Ectodermal cell (in vitro differentiated cells): ENCODE measurements around the gene SENP1.
"Not testable (repeated sequence)": the region's sequence is repeated elsewhere in the genome, so short reads cannot be mapped to it uniquely, and the experiment has no call there.

Source experiments
- H3K27ac ChIP-seq: 2 replicates; pipeline ENCODE4 v1.7.0; 2013; ENCODE audit warnings: mild to moderate bottlenecking, low read depth, low read length; ENCODE audit not compliant: insufficient read depth, poor library complexity, severe bottlenecking
- H3K27me3 ChIP-seq: 2 replicates; pipeline ENCODE4 v1.7.0; 2013; ENCODE audit warnings: mild to moderate bottlenecking, low read length; ENCODE audit not compliant: insufficient read depth, control insufficient read depth, poor library complexity, severe bottlenecking
- H3K36me3 ChIP-seq: one replicate; pipeline ENCODE4 v1.7.0; 2013; ENCODE audit warnings: low read length; ENCODE audit not compliant: control insufficient read depth, insufficient read depth
- H3K4me1 ChIP-seq: one replicate; pipeline ENCODE4 v1.7.0; 2013; ENCODE audit warnings: low read length; ENCODE audit not compliant: control insufficient read depth, insufficient read depth
- H3K4me3 ChIP-seq: 2 replicates; pipeline ENCODE4 v1.7.0; 2013; ENCODE audit warnings: low read depth, low read length, control low read depth; ENCODE audit not compliant: insufficient read depth
- H3K9me3 ChIP-seq: 2 replicates; pipeline ENCODE4 v1.7.0; 2013; ENCODE audit warnings: mild to moderate bottlenecking, low read length, moderate library complexity; ENCODE audit not compliant: control insufficient read depth
- WGBS, 2 experiments: methylation state at CpG; one replicate each; pipeline ENCODE4 v1.1.7; 2013; ENCODE audit warnings: missing lambda C conversion rate in 2 of 2; 5-methylcytosine and 5-hydroxymethylcytosine counted together

SENP1 gene

GRCh38 chr12:48128800-48129199 is 22.9 kb upstream of the SENP1 start:
- peaks cover 68% of the 10 kb centered on the region for H3K36me3 ChIP-seq
- no peak overlapping the region for H3K4me3 ChIP-seq
- H3K27me3 ChIP-seq, result no peaks in the 10 kb centered on the region
- no peak overlapping the region for H3K27ac ChIP-seq
- no peaks in the 10 kb centered on the region for H3K9me3 ChIP-seq
- H3K4me1 ChIP-seq, result no peaks in the 10 kb centered on the region
- 96 to 100% methylated on average over 1 of the region's 1 CpG for WGBS, 2 experiments

- WGBS, 2 experiments, result 94% methylated on average over 2 of the region's 2 CpGs
- Histone ChIP-seq H3K27me3 (no peaks in the 10 kb centered on the region), H3K4me1 (peaks cover 1% of the 10 kb centered on the region), H3K27ac (no peak overlapping the region), H3K9me3 (no peaks in the 10 kb centered on the region), H3K36me3 (peaks cover 61% of the 10 kb centered on the region), H3K4me3 (no peak overlapping the region)
Measured at GRCh38 chr12:48126953-48127630, 21.2 kb upstream of the SENP1 start.

DNA sequence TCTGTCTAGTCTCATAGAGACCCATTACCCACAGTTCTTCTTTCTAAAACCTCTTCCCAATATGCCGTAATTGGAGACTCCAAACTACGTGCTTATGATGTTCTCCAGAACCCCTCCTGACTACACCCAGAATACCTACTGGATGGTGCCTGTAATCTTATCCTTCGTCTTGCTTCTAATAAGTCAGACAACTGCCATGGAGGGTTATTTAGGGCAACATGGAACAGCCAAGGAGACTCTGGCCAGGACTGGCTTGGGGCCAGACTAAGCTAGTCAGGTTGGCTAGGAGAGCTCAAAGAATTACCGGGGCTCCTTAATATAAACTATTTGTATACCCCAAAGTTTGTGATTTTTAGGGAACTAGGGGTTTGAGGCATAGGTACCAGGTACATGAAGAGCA is 20.1 kb upstream of the SENP1 start:
- WGBS, 2 experiments, result 95 to 98% methylated on average over 4 of the region's 4 CpGs
- no peak overlapping the region for H3K4me3 ChIP-seq
- H3K36me3 ChIP-seq, result peaks cover 50% of the 10 kb centered on the region
- H3K27me3 ChIP-seq, result no peaks in the 10 kb centered on the region
- peaks cover 8% of the 10 kb centered on the region for H3K4me1 ChIP-seq
- H3K27ac ChIP-seq, result no peak overlapping the region
- H3K9me3 ChIP-seq, result no peaks in the 10 kb centered on the region

DNA sequence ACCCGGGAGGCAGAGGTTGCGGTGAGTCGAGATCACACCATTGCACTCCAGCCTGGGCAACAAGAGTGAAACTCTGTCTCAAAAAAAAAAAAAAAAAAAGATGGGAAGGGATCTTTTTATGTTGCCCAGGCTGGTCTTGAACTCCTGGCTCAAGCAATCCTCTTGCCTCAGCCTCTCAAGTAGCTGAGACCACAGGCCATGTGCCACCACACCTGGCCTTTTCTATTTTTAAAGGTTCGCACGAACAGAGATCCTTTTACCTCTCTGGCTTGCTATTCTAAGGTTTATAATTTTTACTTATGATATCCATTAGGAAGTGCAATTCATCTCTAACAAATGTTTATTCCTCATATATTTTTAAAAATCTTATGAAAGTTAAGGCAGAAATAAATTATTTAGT is 19.7 kb upstream of the SENP1 start:
- not testable (repeated sequence) for H3K27ac ChIP-seq, H3K4me3 ChIP-seq, H3K4me1 ChIP-seq, H3K27me3 ChIP-seq, H3K9me3 ChIP-seq
- peaks cover 46% of the 10 kb centered on the region for H3K36me3 ChIP-seq
- WGBS, 2 experiments, result 92 to 93% methylated on average over 3 to 4 of the region's 5 CpGs

DNA sequence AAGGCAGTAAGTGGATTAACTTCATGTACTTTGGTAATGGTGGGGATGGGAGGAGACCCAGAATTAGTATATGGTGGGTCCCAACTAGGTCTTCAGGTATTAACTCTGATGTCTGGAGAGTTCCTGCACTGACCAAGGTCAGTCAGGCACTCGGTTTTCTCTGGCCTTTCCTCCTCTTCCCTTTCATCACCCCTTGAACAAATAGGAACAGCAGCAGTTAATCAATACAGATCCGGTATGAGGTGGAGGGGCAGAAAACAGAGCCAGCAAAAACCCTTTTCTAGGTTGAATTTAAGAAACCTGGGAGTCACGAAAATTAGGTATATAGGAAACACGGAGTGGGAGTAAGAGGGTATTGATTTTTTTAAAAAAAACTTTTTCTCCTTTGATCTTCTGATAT is 17.3 kb upstream of the SENP1 start:
- Histone ChIP-seq H3K27ac (no peak overlapping the region), H3K9me3 (no peaks in the 10 kb centered on the region), H3K4me1 (peaks cover 16% of the 10 kb centered on the region), H3K36me3 (peaks cover 29% of the 10 kb centered on the region), H3K4me3 (no peak overlapping the region), H3K27me3 (no peaks in the 10 kb centered on the region)
- WGBS, 2 experiments, result 91 to 93% methylated on average over 4 of the region's 4 CpGs

DNA sequence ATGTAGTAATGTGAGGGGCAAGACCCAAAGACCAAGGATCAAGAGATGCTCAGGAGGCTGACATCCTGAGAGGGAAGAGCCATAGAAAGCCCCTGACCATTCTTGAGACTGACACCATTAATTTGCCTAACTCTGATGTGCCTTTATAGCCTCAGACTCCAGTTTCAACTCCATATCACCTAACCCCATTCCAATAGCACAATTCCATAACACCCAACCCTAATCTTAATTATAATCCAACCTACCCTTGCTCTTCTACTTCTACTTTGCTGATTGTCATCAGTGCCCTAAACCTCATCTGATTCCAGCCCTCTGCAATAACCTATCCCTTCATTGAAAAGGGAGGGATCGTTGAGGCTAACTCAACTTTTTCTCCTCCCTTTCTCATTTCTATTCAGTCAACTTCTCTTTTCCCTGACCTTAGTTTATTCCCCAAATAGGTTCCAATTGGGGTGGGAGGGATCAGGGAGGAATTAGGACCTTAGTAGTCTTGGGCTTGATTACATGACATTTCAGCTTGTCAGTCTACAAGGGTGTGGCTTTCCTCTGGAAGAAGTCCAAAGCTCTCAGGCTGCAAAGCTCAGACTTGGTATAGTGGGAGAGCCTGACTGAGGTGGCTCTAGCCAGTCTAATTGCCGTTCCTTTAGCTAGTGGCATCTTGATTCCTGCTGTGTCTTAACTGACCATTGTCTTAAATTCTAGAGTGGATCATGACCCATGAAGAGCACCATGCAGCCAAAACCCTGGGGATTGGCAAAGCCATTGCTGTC is 16.4 kb upstream of the SENP1 start:
- H3K4me1 ChIP-seq, result peaks cover 16% of the 10 kb centered on the region
- no peaks in the 10 kb centered on the region for H3K27me3 ChIP-seq
- H3K36me3 ChIP-seq, result peaks cover 23% of the 10 kb centered on the region
- WGBS, 2 experiments, result 88 to 93% methylated on average over 2 of the region's 2 CpGs
- H3K27ac ChIP-seq, result no peak overlapping the region
- H3K4me3 ChIP-seq, result no peak overlapping the region
- H3K9me3 ChIP-seq, result no peaks in the 10 kb centered on the region

GRCh38 chr12:48121522-48121921 is 15.6 kb upstream of the SENP1 start:
- H3K36me3 ChIP-seq, result peaks cover 23% of the 10 kb centered on the region
- H3K27me3 ChIP-seq, result no peaks in the 10 kb centered on the region
- H3K9me3 ChIP-seq, result no peaks in the 10 kb centered on the region
- H3K4me1 ChIP-seq, result peaks cover 16% of the 10 kb centered on the region
- no peak overlapping the region for H3K27ac ChIP-seq
- 61 to 67% methylated on average over 1 of the region's 1 CpG for WGBS, 2 experiments
- H3K4me3 ChIP-seq, result no peak overlapping the region

DNA sequence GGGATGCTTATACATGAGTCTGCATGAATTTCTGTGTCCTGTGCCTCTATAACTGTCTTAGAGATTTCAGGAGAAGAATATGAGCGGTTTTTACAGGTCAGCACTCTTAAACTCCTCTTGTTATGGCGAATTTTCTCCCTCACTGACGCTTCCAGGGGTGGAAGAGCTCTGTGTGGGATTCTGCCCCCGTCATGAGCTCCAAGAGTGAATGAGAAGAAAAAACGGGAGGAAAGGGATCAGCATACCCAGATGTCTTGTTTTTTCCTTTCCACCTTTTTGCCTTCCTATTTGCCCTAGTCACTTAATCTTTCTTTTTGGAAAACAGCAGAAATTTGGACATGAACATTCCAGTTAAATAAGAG is 13.9 kb upstream of the SENP1 start:
- Histone ChIP-seq H3K36me3 (peaks cover 15% of the 10 kb centered on the region), H3K27ac (peak overlapping the region; percentile 91), H3K9me3 (no peaks in the 10 kb centered on the region), H3K4me1 (peaks cover 16% of the 10 kb centered on the region), H3K27me3 (no peaks in the 10 kb centered on the region), H3K4me3 (peak overlapping the region; percentile 66)
- 2 to 4% methylated on average over 5 of the region's 5 CpGs for WGBS, 2 experiments

DNA sequence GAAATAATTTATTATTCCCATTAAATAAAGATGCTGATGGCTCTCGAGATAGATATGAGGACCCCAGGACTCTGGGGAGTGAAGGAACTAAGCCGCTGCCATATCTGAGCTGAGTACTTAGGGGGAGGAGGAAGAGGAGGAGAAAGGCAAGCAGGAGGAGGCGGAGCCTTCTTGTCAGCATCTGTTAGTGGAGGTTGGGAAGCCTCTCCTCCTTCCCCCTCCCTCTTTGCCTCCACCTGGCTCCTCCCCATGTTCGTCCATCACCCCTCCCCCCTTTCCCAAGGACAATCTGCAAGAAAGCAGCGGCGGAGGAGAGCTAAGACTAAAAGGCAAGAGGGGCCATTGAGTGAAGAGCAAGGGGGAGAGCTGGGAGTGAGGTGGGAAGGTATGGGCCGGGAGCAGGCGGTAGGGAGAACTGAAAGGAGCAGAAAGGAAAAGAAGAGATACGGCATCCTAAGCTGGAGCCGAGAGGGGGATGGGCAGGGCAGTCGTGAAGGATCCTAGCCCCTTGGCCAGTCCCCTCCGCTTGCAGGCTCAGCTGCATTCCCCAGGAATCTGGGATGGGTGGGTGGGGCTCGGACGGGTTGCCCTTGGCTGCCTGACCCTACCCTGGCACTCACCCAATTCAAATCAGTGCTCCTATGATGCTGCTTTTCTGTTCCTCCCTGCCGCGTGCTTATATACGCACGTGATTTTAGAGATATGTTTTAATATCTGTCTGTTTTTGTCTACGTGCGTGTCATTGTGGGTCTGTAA is 13.4 kb upstream of the SENP1 start, which contains the start of gene PFKM:
TSS of gene PFKM (plus strand) at position 287 of the 756 bp plus-strand sequence. CDS start 3,411 bp downstream, outside the sequence.
- H3K27me3 ChIP-seq, result no peaks in the 10 kb centered on the region
- H3K27ac ChIP-seq, result peak within 1 kb of the TSS; percentile 91
- H3K4me1 ChIP-seq, result peaks cover 16% of the 10 kb centered on the region
- no peaks in the 10 kb centered on the region for H3K9me3 ChIP-seq
- 0 to 1% methylated on average over 19 to 20 of the region's 20 CpGs for WGBS, 2 experiments
- peaks cover 10% of the 10 kb centered on the region for H3K36me3 ChIP-seq
- H3K4me3 ChIP-seq, result peak within 1 kb of the TSS; percentile 66

GRCh38 chr12:48118284-48118871 is 12.5 kb upstream of the SENP1 start:
- Histone ChIP-seq H3K27me3 (no peaks in the 10 kb centered on the region), H3K4me1 (peaks cover 16% of the 10 kb centered on the region), H3K27ac (peak overlapping the region; percentile 56), H3K4me3 (no peak overlapping the region), H3K36me3 (peaks cover 5% of the 10 kb centered on the region), H3K9me3 (no peaks in the 10 kb centered on the region)
- 65 to 74% methylated on average over 2 to 3 of the region's 3 CpGs for WGBS, 2 experiments
